Activated T-cell treated with anti-CD3 and anti-CD28 coated beads for 4 hours (primary cell): ENCODE measurements around the gene SYCE1.

Experiments
- DNase-seq: peaks from one replicate; pipeline ENCODE4 v3.0.0-alpha.2; 2020

The SYCE1 gene

DNA sequence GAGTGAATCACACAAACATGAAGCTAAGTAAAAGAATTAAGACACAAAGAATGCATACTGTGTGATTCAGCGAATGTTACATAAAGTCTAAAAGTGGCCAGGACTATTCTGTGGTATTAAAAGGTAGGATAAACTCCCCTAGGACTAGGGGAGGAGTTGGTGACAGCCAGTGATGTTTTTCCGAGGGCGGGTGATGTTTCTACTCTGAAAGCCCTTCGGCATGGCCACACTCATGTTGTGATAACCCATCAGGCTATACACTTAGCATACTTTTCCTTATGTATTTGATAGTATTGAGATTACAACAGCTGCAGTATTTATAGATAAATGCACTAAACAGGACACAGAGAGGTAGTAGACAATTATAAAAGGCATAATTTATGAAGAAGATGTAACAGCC is 54.0 kb downstream of the SYCE1 start:
- no peak for DNase-seq

DNA sequence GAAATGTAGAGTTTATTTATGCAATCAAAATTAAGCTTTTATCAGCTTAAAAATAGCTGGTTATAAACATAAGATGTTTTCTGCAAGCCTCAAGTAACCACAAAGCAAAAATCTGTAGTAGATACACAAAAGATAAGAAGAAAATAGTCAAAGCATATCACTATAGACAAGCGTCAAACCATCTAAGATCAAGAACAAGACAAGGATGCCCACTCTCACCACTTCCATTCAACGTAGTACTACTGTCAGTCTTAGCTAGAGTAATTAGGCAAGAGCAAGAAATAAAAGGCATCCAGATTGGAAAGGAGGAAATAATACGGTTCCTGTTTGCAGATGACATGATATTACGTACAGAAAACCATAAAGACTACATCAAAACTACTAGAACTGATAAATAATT is 55.7 kb downstream of the SYCE1 start:
- no peak for DNase-seq
